Gastroesophageal sphincter (tissue), 4 donors: ENCODE results near the gene COLQ. TPM values are rescaled to one million over a fixed set of nuclear protein-coding genes. Genes with fewer than 3 reads are reported as not detected.
"Not testable (repeated sequence)": the region's sequence is repeated elsewhere in the genome, so short reads cannot be mapped to it uniquely, and the experiment has no call there.

Experiments
- ATAC-seq: fragments of 150-250 bp; one replicate; pipeline ENCODE4 v1.9.1; 2016; ENCODE audit warnings: mild to moderate bottlenecking, moderate library complexity
- H3K27ac ChIP-seq, 4 donors: fragments of 200-600 bp; sonication (generic) in 3 of 4; 1 replicate in 3 of 4; 2 replicates in 1 of 4; pipeline ENCODE4 v1.5.1; 2016 to 2019
- H3K27me3 ChIP-seq: fragments of 200-600 bp; sonication (generic); one replicate; pipeline ENCODE4 v1.5.1; 2019
- H3K36me3 ChIP-seq, 2 donors: fragments of 200-600 bp; sonication (generic); one replicate each; pipeline ENCODE4 v1.5.1; 2019; ENCODE audit warnings: control low read depth in 1 of 2
- H3K4me1 ChIP-seq, 3 donors: fragments of 200-600 bp; sonication (generic); 1 replicate in 2 of 3; 2 replicates in 1 of 3; pipeline ENCODE4 v1.5.1; 2016 to 2019; ENCODE audit warnings: control low read depth in 2 of 3
- H3K4me3 ChIP-seq, 2 donors: fragments of 200-600 bp; sonication (generic); one replicate each; pipeline ENCODE4 v1.5.1; 2019; ENCODE audit warnings: mild to moderate bottlenecking in 1 of 2, moderate library complexity in 1 of 2
- H3K9me3 ChIP-seq, 3 donors: fragments of 200-600 bp; sonication (generic); one replicate each; pipeline ENCODE4 v1.5.1; 2017 to 2019; ENCODE audit warnings: control low read depth in 2 of 3
- EP300 ChIP-seq: sonication (generic); formaldehyde crosslinking; IDR thresholded peaks from one replicate; pipeline ENCODE4 v1.6.1; 2017; ENCODE audit warnings: antibody characterized with exemption, mild to moderate bottlenecking
- POLR2A ChIP-seq, 2 donors: fragments of 450-650 bp; IDR thresholded peaks; one replicate each; pipeline ENCODE4 v1.6.1; 2017; ENCODE audit warnings: antibody characterized with exemption in 2 of 2, mild to moderate bottlenecking in 2 of 2, moderate library complexity in 1 of 2
- POLR2AphosphoS5 ChIP-seq: sonication (generic); formaldehyde crosslinking; IDR thresholded peaks from one replicate; pipeline ENCODE4 v1.6.1; 2017; ENCODE audit warnings: antibody characterized with exemption
- WGBS, 2 donors: methylation state at CpG; one replicate each; pipeline ENCODE4 v1.1.5; 2018; ENCODE audit warnings: low coverage in 1 of 2; 5-methylcytosine and 5-hydroxymethylcytosine counted together
- total RNA-seq, 4 donors: library from RNA; depleted of rRNA; stranded (reverse); fragments of >200 nt; gene quantifications; one replicate each; pipeline ENCODE4 v1.1.0, GENCODE V29; 2016
- TF ChIP-seq, protein P1 (sequence below), 4 experiments: fragments of 200-600 bp in 2 of 4; fragments of 450-650 bp in 2 of 4; sonication (generic) in 1 of 4; IDR thresholded peaks; one replicate each; pipeline ENCODE4 v1.5.1; 2017 to 2019; ENCODE audit warnings: antibody characterized with exemption in 4 of 4, mild to moderate bottlenecking in 2 of 4, moderate library complexity in 2 of 4

Gene COLQ
- total RNA-seq, 4 donors from 2014 or later: 0.57 to 2.7 (median 1.8) TPM

- no peak for ATAC-seq
- WGBS, 2 donors: 88 to 92% methylated on average over 2 of the region's 2 CpGs
- TF ChIP-seq EP300 (no peak), POLR2A (IDR thresholded peaks at IDR 0.05) (no peak), POLR2AphosphoS5 (no peak)
- TF ChIP-seq, protein P1, sequence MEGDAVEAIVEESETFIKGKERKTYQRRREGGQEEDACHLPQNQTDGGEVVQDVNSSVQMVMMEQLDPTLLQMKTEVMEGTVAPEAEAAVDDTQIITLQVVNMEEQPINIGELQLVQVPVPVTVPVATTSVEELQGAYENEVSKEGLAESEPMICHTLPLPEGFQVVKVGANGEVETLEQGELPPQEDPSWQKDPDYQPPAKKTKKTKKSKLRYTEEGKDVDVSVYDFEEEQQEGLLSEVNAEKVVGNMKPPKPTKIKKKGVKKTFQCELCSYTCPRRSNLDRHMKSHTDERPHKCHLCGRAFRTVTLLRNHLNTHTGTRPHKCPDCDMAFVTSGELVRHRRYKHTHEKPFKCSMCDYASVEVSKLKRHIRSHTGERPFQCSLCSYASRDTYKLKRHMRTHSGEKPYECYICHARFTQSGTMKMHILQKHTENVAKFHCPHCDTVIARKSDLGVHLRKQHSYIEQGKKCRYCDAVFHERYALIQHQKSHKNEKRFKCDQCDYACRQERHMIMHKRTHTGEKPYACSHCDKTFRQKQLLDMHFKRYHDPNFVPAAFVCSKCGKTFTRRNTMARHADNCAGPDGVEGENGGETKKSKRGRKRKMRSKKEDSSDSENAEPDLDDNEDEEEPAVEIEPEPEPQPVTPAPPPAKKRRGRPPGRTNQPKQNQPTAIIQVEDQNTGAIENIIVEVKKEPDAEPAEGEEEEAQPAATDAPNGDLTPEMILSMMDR (IDR thresholded peaks at IDR 0.05): no peak
Observed at GRCh38 chr3:15490158-15490557, 31.3 kb downstream of the COLQ start.

GRCh38 chr3:15488002-15488401, 33.5 kb downstream of the COLQ start:
- no peak for TF ChIP-seq POLR2AphosphoS5
- TF ChIP-seq POLR2A (IDR thresholded peaks at IDR 0.05): no peak
- TF ChIP-seq EP300: no peak
- TF ChIP-seq, protein P1 (IDR thresholded peaks at IDR 0.05): no peak
- Histone ChIP-seq H3K4me1 (no peaks in the 10 kb centered on the region), H3K27me3 (no peaks in the 10 kb centered on the region), H3K36me3 (peaks cover 0 to 30% of the 10 kb centered on the region in 2 donors), H3K9me3 (no peaks in the 10 kb centered on the region), H3K27ac (no peak overlapping the region), H3K4me3 (no peak overlapping the region)
- ATAC-seq: no peak
- WGBS, 2 donors: 93 to 100% methylated on average over 1 to 8 of the region's 9 CpGs

More at GRCh38 chr3:15490158-15490557, 31.3 kb downstream of the COLQ start:
- H3K9me3 ChIP-seq: no peaks in the 10 kb centered on the region
- no peaks in the 10 kb centered on the region for H3K27me3 ChIP-seq
- peaks cover 0 to 30% of the 10 kb centered on the region in 2 donors for H3K36me3 ChIP-seq
- H3K27ac ChIP-seq: no peak overlapping the region
- no peak overlapping the region for H3K4me3 ChIP-seq
- H3K4me1 ChIP-seq: peaks cover 0 to 14% (median 0%) of the 10 kb centered on the region in 3 donors

- Histone ChIP-seq H3K27ac (no peak overlapping the region), H3K4me1 (no peaks in the 10 kb centered on the region), H3K9me3 (no peaks in the 10 kb centered on the region), H3K36me3 (peaks cover 0 to 30% of the 10 kb centered on the region in 2 donors), H3K27me3 (no peaks in the 10 kb centered on the region), H3K4me3 (no peak overlapping the region)
- ATAC-seq: no peak
- WGBS, 2 donors: 94 to 100% methylated on average over 2 to 4 of the region's 4 CpGs
- TF ChIP-seq POLR2A (IDR thresholded peaks at IDR 0.05) (no peak), POLR2AphosphoS5 (no peak), EP300 (no peak)
- TF ChIP-seq, protein P1 (IDR thresholded peaks at IDR 0.05): no peak
Observed at GRCh38 chr3:15486979-15487378, 34.5 kb downstream of the COLQ start.

- 74 to 86% methylated on average over 2 of the region's 2 CpGs for WGBS, 2 donors
- no peak overlapping the region for H3K4me3 ChIP-seq
Observed at GRCh38 chr3:15486020-15486419, 35.5 kb downstream of the COLQ start.

DNA sequence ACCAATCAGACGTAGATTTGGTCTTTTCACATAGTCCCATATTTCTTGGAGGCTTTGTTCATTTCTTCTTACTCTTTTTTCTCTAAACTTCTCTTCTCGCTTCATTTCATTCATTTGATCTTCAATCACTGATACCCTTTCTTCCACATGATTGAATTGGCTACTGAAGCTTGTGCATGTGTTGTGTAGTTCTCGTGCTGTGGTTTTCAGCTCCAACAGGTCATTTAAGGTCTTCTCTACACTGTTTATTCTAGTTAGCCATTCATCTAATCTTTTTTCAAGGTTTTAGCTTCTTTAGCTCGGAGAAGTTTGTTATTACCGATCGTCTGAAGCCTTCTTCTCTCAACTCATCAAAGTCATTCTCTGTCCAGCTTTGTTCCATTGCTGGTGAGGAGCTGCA, 37.0 kb downstream of the COLQ start:
- 94 to 100% methylated on average over 2 to 6 of the region's 6 CpGs for WGBS, 2 donors
- ATAC-seq, H3K9me3 ChIP-seq, H3K4me3 ChIP-seq, H3K27ac ChIP-seq, H3K27me3 ChIP-seq, H3K4me1 ChIP-seq: not testable (repeated sequence)
- peaks cover 0 to 30% of the 10 kb centered on the region in 2 donors for H3K36me3 ChIP-seq

More at GRCh38 chr3:15486020-15486419, 35.5 kb downstream of the COLQ start:
- no peak overlapping the region for H3K27ac ChIP-seq
- ATAC-seq: no peak
- peaks cover 0 to 30% of the 10 kb centered on the region in 2 donors for H3K36me3 ChIP-seq
- H3K27me3 ChIP-seq: no peaks in the 10 kb centered on the region
- no peak for TF ChIP-seq POLR2AphosphoS5
- no peaks in the 10 kb centered on the region for H3K9me3 ChIP-seq
- H3K4me1 ChIP-seq: no peaks in the 10 kb centered on the region

GRCh38 chr3:15479400-15480224, 41.9 kb downstream of the COLQ start:
- Histone ChIP-seq H3K9me3 (no peaks in the 10 kb centered on the region), H3K27ac (no peak overlapping the region), H3K4me1 (no peaks in the 10 kb centered on the region), H3K4me3 (no peak overlapping the region), H3K27me3 (no peaks in the 10 kb centered on the region), H3K36me3 (peaks cover 0 to 2% of the 10 kb centered on the region in 2 donors)
- no peak for ATAC-seq
- TF ChIP-seq, protein P1 (IDR thresholded peaks at IDR 0.05): no peak
- TF ChIP-seq POLR2AphosphoS5 (no peak), POLR2A (IDR thresholded peaks at IDR 0.05) (no peak), EP300 (no peak)
